ENCODE results near the gene EXOSC1.

GRCh38 chr10:97465982-97466381, 20.2 kb upstream of the EXOSC1 start:
- TF ChIP-seq EZH2 (IDR thresholded peaks at IDR 0.05; ENCODE audit: borderline replicate concordance) (no peak), CTCF (IDR thresholded peaks at IDR 0.05; ENCODE audit: poor library complexity) (no peak)
